GM18508 (cell line): ENCODE data around the gene LEMD2.

Experiments used
- ATAC-seq: cut with Tn5 transposase; IDR thresholded peaks from one replicate; pipeline ENCODE4 v1.9.1; 2021; ENCODE audit warnings: moderate number of reproducible peaks; ENCODE audit not compliant: insufficient read depth, unreplicated experiment

Gene LEMD2

DNA sequence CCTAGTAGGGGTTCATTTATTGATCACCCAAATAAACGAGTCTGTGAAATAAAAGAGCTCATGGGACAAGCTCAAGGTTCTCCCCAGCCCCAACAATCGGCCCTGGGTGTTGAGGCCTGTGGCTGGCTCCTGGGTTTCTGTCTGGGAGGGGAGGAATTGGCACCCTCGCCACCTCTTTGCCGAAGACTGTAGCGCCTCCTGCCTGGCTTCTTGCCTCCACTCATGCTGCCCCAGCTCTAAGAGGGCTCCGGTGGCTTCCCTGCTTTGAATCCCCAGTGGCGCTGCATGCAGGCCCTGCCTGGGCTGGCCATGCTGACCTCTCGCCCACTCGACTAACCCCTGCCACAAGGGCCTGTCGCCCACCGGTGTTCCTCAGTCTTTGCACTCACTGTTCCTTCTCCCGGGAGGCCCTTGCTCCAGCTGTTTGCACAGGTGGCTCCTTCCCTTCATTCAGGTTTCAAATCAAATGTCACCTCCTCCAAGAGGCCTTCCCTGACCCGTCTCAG, 9.5 kb upstream of the LEMD2 start:
- no peak for ATAC-seq

DNA sequence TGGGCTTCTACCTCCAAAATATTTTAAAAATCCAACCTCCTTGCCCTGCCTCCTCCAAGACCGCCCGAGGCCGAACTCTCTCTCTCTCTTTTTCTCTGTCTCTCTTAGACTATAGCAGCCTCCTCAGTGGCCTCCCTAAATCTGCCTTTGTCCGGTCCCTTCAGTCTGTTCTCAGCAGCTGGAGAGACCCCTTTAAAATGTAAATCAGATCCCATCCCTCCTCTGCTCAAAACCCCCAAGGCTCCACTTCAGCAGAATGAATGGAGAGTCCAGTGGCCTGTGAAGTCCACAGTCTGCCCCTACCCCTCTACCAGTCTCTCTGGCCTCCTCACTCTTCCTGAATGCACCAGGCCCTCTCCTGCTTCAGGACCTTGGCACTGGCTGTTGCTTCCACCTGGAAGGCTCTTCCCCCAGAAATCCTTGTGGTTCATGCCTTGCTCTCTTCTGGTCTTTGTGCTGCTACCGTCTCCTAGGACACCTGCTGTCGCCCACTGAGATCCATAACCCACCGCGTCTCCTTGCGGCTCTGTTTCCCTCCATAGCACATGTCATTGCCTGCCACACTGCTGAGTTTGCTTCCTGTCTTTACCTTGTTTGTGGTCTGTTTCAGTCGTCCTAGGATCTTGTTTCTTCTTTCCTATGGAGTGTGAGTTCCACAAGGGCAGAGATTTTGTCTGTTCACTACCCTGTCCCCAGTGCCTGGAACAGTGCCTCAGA, 8.9 kb upstream of the LEMD2 start:
- ATAC-seq, result no peak

DNA sequence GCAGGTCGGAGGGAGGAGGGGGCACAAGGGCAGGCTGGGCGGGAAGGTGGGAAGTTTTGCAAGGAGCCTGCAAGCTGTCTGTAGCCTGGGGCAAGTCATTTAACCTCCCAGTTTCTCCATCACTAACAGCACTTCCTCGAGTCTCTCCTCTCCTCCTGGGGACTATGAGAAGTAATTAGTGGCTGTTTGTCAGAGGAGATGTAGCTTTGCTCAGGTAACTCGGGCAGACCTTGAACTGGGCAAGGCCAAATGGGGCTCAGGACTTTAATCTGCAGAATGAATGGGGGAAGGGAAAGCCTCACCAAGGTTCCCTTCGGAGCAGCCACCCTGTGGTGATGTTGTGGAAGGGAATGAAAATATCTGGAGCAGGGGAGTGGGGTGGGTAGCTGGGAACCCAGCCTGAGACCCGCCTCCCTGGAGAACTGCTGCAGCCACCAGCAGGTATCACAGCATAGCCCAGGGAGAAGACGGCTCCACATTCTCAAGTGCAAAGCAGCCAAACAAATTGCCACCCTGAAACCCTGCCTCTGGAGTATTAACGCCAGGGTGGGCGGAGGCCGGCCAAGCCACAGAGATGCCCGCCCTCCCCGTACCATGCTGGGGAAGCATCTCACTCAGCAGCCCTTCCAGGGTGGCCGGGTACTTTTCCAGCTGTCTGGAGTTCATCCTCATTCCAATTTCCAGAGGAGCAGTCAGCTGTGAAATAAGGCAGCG, 6.1 kb upstream of the LEMD2 start:
- no peak for ATAC-seq

DNA sequence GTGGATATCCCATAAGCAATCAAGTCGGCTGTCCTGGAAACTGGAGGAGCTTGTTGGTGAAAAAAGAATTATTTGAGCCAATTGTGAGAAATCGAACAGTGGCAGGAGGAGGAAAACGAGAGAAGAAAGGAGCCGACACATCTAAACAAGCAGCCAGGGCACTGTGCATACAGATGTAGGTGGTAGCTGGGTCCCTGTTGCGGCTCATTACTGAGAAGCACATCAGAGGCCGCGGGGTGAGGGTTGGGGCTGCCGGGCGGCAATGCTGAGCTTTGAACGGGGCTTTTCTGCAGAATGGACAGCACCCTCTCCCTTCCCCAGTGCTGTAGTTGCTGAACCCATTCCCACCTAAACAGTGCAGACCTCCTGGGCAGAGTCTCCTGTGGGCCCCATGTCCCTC, 4.1 kb upstream of the LEMD2 start:
- no peak for ATAC-seq

DNA sequence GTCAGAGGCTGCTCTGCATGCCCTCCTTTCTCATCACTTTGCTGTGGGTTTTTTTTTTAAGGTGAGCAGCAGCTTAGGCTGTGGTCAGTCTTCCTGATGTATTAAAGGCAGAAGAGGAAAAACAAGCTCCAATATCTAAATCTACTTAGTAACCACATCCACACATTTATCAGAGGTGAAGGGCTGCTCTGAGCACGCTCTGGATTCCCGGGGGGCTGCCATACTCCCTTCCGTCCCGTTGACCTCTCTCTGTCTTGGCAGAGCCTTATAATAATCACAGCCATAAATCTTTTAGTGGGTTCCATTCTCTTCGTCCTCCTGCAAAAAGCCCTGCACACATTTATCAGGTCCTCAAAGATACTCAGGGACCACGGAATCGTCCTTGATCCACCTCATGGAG, 2.7 kb upstream of the LEMD2 start:
- ATAC-seq, result no peak

DNA sequence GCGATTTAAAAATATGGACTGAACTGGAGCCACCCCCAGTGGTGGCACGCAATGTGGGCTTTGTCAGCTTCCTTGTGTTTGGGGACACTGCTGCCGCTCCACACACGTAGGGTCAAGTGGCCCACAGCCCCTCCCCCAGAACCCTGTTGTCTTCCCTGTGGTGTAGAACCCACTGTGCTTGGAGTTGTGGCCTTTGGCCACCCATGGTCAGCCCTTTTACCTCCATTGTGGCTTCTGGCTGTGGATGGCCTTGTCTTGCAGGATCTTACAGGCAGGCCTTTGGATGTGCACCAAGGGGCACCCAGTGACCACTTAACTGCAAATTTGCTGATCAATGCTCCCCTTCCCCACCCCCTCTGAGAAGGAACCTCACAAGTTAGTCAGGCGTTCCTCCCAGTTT, 2.0 kb upstream of the LEMD2 start:
- ATAC-seq, result no peak

DNA sequence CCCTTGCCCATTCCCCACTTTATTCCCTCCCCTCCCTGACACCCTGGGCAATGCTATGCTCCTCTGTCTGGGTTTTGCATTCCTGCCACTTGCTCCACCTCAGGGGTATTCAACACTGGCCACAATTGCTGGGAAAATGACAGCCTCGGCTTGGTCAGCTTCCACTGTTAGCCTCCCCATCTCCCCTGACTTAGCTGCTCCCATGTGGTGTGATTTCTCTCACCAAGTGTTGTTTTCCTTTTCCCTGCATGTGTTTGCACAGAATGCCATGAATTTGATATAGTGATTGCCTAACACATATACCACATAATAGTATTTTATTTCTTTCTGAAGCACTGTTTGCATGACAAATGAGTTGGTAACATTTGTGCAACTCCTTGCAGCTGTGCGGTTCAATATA, 1.4 kb upstream of the LEMD2 start:
- ATAC-seq, result no peak

DNA sequence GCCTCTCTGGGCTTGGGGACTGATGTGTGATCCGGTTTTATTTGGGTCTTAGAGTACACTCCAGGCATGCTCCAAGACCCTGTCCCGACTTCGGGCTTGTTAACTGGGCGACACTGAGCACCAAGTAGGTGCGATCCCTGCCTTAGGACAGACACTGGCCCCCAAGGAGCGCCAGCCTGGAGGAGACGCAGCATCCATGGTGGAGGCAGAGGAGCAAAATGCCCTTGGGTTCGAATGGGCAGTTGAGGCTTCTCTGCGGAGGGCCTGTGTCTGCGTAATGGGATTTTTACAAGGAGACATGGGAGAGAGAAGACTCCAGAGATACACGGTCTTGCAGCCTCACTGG, 593 bp upstream of the LEMD2 start:
- no peak for ATAC-seq

DNA sequence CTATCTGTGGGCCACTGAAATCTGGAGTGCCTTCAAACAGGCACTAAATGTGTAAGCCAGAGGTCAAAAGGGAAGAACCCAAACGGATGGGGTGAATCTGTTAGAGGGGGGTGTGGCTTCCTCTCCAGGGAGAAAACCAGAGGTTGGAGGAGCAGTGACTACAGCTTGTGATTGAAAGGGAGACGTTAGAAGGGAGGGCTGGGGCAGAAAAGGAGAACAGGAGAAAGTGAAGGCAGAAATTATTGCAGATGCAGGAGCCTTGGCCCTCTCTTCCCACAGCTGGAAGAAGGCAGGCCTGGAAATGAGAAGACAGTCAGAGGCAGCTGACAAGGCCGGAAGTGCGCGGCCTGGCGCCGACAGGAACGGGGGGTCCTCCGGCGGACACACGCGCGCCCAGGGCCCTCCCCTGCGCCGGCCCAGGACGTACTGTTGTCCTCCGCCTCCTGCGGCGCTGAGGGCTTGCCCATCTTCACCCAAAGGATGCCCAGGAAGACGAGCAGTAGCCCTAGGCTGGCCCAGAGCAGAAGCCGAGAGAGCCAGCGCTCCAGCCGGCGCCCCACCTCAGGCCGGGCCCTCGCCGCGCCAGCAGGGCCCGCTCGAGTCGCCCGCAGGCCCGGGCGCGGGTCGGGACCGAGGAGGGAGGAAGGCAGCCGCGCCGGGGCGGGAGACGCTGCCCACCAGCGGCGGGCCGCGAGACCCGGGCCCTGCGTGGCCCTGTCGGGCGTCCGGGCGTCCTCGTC, 806 bp downstream of the LEMD2 start:
- no peak for ATAC-seq

DNA sequence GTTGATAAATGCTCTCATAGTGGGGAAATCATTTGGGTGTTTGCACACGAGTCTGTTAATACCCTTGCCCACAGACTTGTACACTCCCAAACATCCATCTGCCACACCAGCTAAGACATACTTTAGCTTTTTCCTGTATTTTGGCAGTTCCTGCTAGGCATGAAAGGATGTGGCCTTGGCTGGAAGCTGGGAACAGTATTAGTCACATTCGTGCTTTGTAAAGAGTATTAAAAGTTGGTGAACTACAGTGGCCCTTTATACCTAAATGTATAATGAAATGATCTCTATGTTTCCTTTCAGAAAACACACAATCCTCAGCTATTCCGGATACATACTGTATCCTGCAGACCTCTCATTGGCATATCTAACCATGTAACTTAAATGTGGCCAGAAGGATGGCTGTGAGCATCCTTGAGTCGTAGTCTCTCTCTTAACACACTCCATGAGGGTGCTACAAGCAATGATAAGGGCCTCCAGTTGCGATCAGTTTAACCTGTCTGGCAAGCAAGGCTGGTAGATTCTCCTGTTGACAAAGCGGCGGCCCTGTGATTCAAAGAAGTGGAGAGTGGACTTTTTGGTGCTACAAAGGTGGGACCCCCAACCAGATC, 1.5 kb downstream of the LEMD2 start:
- no peak for ATAC-seq

DNA sequence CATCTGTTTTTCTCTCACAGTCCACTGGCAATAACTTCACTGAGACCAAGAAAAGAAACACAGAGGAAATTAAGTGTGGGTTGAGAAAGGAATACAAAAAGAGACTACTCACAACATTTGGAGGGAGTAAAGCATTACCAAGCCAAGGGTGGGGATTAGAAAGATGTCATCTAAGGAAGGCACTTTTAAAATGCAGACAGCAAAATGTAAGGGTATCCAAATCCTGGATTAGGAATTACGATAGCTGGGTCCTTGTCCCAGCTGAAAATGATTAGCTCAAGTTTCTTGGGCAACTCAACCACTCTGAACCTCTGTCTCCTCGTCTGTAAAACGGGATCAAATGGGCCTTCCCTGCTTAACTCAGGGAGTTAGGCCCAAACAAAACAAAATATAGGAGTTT, 2.2 kb downstream of the LEMD2 start:
- ATAC-seq, result no peak

DNA sequence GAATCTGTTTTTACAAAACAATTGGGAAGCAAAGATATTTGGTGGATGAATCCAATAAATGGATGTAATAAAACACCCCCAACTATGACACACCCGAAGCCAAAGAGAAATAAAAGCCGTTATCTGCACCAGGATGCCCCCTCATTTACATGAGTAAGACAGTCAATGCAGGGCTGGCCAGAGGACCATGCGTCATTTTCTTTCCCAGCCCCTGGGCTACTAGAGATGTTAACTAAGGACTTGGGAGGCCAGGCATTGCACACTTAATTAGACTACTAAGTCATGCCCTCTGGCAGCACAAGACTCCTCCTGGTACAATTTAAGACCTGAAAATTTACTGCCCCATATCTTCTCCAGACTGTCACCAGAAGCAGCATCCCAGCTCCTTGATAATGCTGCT, 3.2 kb downstream of the LEMD2 start:
- no peak for ATAC-seq

DNA sequence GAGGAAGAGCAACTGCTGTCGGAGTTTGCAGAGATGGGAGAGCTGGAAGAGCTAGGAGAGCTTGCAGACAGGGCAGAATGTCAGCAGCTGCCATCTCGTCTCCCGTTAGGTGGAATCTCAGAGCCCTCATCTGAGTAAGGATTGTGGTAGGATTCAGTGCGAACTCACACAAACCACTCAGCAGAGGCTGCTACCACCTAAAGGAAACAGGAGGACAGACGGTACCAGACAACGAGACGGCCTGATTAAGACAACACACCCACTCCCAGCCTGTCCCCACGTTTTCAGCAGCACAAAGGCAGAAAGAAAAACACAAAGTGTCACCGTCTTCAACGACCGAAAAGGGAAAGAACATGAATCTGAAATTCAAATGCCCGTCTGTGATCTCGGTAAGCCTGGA, 4.1 kb downstream of the LEMD2 start:
- ATAC-seq, result no peak

DNA sequence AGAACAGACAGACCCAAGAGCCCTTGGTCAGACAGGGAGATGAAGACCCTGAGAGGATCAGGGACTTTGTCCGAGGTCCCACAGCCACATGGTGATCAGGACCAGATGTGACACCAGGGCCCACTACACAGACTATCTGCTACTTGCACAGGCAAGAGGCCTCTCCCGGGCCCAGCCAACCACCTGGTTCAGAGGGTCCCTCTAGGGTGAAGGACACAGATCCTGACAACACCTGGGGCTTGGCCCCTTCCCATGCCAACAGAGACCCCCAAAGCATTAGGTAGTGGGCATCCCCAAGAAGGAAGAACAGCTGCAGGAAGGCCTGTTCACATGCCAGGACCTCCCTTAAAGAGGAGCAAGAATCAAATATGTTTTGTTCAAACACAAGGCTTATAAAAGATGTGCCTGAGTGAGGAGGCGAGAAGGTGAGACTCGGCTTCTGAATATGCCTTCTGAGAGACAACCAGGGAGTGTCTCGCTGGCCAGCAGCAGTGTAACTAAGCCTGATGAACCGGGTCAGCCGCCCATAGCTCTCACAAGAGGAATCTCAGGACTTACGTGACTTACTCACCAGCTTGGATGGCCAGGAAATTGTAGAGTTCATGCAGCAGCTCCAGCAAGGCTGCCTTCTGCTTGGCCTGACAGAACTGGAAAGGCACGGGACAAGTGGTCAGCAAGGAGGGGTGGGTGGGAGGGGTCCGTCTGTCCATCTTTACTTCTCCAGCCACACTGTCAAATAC, 5.0 kb downstream of the LEMD2 start:
- no peak for ATAC-seq

DNA sequence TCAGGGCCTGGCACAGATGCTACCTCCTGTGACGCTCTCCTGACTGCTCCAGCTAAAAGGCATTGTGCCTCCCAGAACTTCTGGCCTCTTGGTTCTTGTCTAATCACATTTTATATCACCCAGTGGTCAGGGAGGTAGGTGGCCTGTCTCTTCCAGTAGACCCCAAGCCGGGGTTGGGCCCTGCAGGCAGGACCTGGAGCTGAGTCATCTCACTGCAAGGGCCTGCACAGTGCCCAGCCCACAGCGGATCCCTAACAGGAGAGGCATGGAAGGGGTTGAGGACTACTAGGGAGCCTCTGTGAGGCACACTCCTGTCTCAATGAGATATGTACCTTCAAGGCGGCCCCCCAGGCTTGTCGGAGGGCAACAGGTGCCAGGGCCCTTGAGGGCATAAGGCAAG, 6.4 kb downstream of the LEMD2 start:
- no peak for ATAC-seq

DNA sequence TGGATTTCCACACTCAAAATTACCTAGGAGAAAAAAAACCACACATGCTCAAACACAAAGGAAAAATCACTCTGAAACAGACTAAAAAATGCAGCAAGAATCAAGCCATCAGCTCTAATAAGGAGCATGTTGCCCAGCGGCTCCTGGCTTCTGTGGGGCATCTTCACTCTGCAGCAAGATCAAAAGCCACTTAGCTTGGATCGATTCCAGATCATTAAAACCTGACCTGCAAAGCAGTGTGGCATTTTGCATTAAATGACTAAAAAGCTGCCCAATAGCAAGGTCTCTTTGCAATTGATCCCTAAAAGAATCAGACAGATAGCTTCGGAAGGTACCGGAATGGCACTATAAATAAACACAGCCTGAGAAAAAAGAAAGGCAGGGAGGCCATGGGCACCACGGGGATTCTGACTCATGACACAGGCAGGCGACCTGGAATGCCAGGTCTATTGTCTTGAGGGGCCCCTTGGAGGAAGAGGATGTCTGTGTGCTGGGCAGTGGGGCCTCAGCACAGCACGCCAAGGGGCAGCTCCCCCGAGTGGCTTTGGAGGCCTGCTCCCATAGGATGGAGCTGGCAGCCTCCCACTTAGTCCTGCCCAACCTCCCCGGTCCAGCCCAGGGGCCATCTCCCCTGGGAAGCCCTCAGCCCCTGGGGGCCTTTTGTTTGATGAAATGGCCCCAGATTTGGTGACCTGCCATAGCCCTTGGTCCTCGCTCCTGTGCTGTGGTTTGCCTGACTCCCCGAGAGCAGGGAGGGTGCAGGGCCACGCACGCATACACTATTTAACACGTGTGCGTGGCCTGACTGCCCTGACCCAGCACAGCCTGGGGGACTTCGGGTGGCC, 7.6 kb downstream of the LEMD2 start:
- no peak for ATAC-seq

DNA sequence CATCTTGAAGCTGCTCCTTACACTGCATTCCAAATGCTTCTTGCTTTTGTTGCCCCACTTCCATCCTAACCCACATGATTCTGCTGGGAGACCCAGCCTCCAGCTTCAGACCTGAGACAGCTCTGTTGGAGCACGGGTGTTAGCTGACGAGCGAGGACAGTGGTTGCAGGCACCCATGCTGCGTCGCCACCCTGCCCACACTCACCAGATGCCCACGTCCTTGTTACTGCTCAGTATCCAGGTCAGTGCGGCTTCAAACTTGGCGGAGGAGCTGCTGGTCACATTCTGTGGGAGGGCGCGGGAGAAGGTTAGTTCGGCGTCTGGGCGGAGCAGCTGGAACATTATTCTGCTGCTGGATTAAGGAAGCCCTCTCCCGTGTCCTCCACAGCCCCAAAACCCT, 9.0 kb downstream of the LEMD2 start:
- no peak for ATAC-seq

DNA sequence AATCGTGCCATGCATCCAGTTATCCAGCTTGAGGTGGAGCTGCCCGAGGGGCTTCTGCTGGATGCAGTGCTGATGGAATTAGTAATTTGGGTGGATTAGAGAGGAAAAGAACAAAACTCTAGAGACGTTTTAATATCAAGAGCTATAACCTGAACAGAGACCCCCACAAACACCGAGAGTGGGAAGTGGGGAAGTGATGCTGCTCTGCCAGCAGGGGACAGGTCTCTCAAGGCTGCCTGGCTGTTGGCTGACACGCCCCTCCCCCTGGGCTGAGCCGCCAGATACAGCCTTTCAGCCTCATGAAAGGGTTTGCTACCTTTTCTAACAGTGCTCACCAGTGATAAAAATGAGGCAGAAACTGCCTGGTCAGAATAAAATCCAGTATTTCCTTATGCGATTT, 9.6 kb downstream of the LEMD2 start:
- ATAC-seq, result no peak

DNA sequence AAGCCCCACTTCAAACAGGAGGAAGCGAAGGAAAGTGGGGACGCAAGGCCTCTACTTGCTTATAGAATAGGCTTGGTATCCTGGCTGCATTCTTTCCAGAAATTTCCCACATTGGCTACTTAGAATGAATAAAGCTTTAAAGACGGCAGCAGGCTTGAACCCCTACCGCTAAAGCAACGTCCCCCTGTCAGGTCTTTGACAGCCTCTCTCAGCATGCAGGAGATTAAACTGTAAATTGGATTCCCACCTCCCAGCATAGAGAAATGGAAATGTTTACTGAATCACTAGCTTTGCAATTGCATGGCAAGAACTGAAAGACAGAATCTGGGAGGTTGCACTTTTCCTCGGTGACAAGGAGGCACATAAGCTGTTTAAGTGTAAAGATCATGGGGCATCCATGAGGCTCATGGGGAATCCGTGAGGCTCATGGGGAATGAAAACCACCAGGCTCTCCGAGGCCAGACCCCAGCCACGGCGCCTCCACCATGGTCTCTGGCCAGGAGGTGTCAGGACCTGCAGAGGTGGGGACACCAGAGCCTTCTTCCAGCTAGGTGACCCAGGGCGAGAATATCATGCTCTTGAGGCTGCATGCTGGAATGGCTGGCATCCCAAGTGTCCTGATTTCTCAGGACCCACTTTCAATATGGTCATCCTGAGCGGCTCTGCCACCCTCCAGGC, 10.3 kb downstream of the LEMD2 start:
- no peak for ATAC-seq
